SK-N-SH (cell line): ENCODE results near the gene AKR1E2. TPM values are rescaled to one million over a fixed set of nuclear protein-coding genes. Genes with fewer than 3 reads are reported as not detected.

ENCODE experiments used
- CTCF ChIA-PET: fragments of 300-600, 350-600 bp; formaldehyde crosslinking; extraction: SDS; loops from one replicate; lab custom pipeline; 2021; lab: Yijun Ruan, JAX
- POLR2A ChIA-PET: fragments of 350-600 bp; sonication (Branson Sonifier 250); formaldehyde crosslinking; extraction: SDS; loops from one replicate; lab custom pipeline; 2020; ENCODE audit warnings: antibody characterized with exemption, inconsistent platforms; lab: Yijun Ruan, JAX
- DNase-seq: peaks from one replicate; pipeline ENCODE4 v3.0.0; 2012
- H2AFZ ChIP-seq: fragments of 200-600 bp; sonication (generic); 2 replicates; pipeline ENCODE4 v1.8.1; 2016; ENCODE audit warnings: antibody characterized with exemption, mild to moderate bottlenecking, low read depth
- H3F3A ChIP-seq: fragments of 200-600 bp; sonication (generic); replicated peaks from 2 replicates; pipeline ENCODE3; 2016; ENCODE audit warnings: antibody characterized with exemption, mild to moderate bottlenecking; ENCODE audit not compliant: insufficient read depth
- H3K27ac ChIP-seq, 2 experiments: fragments of 200-500 bp in 1 of 2; fragments of 200-600 bp in 1 of 2; sonication (Bioruptor generic) in 1 of 2; sonication (generic), shearing (Covaris generic) in 1 of 2; 2 replicates each; pipeline versions ENCODE4 v1.5.1 to v1.6.1; 2014 to 2016; ENCODE audit warnings: low read depth in 2 of 2, inconsistent platforms in 1 of 2, low read length in 1 of 2, mild to moderate bottlenecking in 1 of 2, mixed read lengths in 1 of 2
- H3K27me3 ChIP-seq: fragments of 200-600 bp; sonication (generic), shearing (Covaris generic); 2 replicates; pipeline ENCODE4 v1.6.1; 2016; ENCODE audit warnings: mixed run types; ENCODE audit not compliant: insufficient read depth
- H3K36me3 ChIP-seq, 2 experiments: fragments of 200-500 bp in 1 of 2; fragments of 200-600 bp in 1 of 2; sonication (Bioruptor generic) in 1 of 2; sonication (generic) in 1 of 2; replicated peaks in 1 of 2; 2 replicates each; pipeline versions ENCODE3 to v1.5.1; 2014 to 2016; ENCODE audit warnings: low read length in 1 of 2, mild to moderate bottlenecking in 1 of 2; ENCODE audit not compliant: insufficient read depth in 2 of 2, control insufficient read depth in 1 of 2
- H3K4me1 ChIP-seq, 2 experiments: fragments of 200-500 bp in 1 of 2; fragments of 200-600 bp in 1 of 2; sonication (Bioruptor generic) in 1 of 2; sonication (generic), shearing (Covaris generic) in 1 of 2; 2 replicates each; pipeline versions ENCODE4 v1.5.1 to v1.6.1; 2014 to 2016; ENCODE audit warnings: low read depth in 1 of 2, low read length in 1 of 2, mixed run types in 1 of 2; ENCODE audit not compliant: insufficient read depth in 2 of 2, control insufficient read depth in 1 of 2
- H3K4me2 ChIP-seq: fragments of 200-600 bp; sonication (generic), shearing (Covaris generic); 2 replicates; pipeline ENCODE4 v1.6.1; 2017; ENCODE audit warnings: mixed run types
- H3K4me3 ChIP-seq, 2 experiments: fragments of 200-500 bp in 1 of 2; fragments of 200-600 bp in 1 of 2; sonication (Bioruptor generic) in 1 of 2; sonication (generic), shearing (Covaris generic) in 1 of 2; 2 replicates each; pipeline versions ENCODE4 v1.5.1 to v1.8.1; 2014 to 2016; ENCODE audit warnings: low read depth in 2 of 2, inconsistent platforms in 1 of 2, low read length in 1 of 2, mild to moderate bottlenecking in 1 of 2, mixed read lengths in 1 of 2, moderate library complexity in 1 of 2
- H3K79me2 ChIP-seq: fragments of 200-600 bp; sonication (generic); 2 replicates; pipeline ENCODE4 v1.8.1; 2017; ENCODE audit warnings: mild to moderate bottlenecking; ENCODE audit not compliant: insufficient read depth
- H3K9ac ChIP-seq: fragments of 200-600 bp; sonication (generic); 2 replicates; pipeline ENCODE4 v1.6.1; 2017; ENCODE audit warnings: mixed run types
- H3K9me2 ChIP-seq: fragments of 200-600 bp; sonication (generic); 2 replicates; pipeline ENCODE4 v1.6.1; 2017; ENCODE audit warnings: mixed run types
- H3K9me3 ChIP-seq: fragments of 200-600 bp; sonication (generic); 2 replicates; pipeline ENCODE4 v1.6.1; 2017; ENCODE audit warnings: mixed run types, mild to moderate bottlenecking, moderate library complexity
- H4K20me1 ChIP-seq: fragments of 200-600 bp; sonication (generic); 2 replicates; pipeline ENCODE4 v1.6.1; 2017; ENCODE audit warnings: mild to moderate bottlenecking, mixed run types; ENCODE audit not compliant: insufficient read depth
- ELF1 ChIP-seq: IDR thresholded peaks from 2 replicates; pipeline ENCODE4 v1.4.0; 2012
- EP300 ChIP-seq, 2 experiments: IDR thresholded peaks; 2 replicates each; pipeline versions ENCODE4 v1.4.0 to v1.6.1; 2012; ENCODE audit warnings: borderline replicate concordance in 1 of 2, low read depth in 1 of 2, low read length in 1 of 2
- FOXJ3 ChIP-seq: sonication (generic); formaldehyde crosslinking; IDR thresholded peaks from 2 replicates; pipeline ENCODE4 v1.5.1; 2020; ENCODE audit warnings: mild to moderate bottlenecking, missing genetic modification reagents
- GATA2 ChIP-seq: sonication (generic); formaldehyde crosslinking; IDR thresholded peaks from 2 replicates; pipeline ENCODE4 v1.5.0; 2020; ENCODE audit warnings: mild to moderate bottlenecking, missing genetic modification reagents
- JUND ChIP-seq: IDR thresholded peaks from 2 replicates; pipeline ENCODE4 v1.4.0; 2012
- MEF2A ChIP-seq: IDR thresholded peaks from 2 replicates; pipeline ENCODE4 v1.4.0; 2012; ENCODE audit warnings: low read depth, borderline replicate concordance
- NFIC ChIP-seq: IDR thresholded peaks from 2 replicates; pipeline ENCODE4 v1.4.0; 2012; ENCODE audit warnings: borderline replicate concordance
- NRF1 ChIP-seq: IDR thresholded peaks from 2 replicates; pipeline ENCODE4 v1.6.1; 2012; ENCODE audit warnings: low read depth, mild to moderate bottlenecking, low read length
- RAD21 ChIP-seq: IDR thresholded peaks from 2 replicates; pipeline ENCODE4 v1.6.1; 2012; ENCODE audit warnings: mild to moderate bottlenecking, low read length
- RCOR1 ChIP-seq: fragments of 150-350 bp; IDR thresholded peaks from 2 replicates; pipeline ENCODE4 v1.6.1; 2017; ENCODE audit warnings: antibody characterized with exemption, low read length
- RFX5 ChIP-seq: IDR thresholded peaks from 2 replicates; pipeline ENCODE4 v1.6.1; 2012; ENCODE audit warnings: mild to moderate bottlenecking, improper control_type of control experiment, low read length
- SMC3 ChIP-seq: IDR thresholded peaks from 2 replicates; pipeline ENCODE4 v1.6.1; 2012; ENCODE audit warnings: low read depth, low read length, improper control_type of control experiment
- TAF1 ChIP-seq: IDR thresholded peaks from 2 replicates; pipeline ENCODE4 v1.6.1; 2012; ENCODE audit warnings: low read depth, mild to moderate bottlenecking, low read length, moderate library complexity, borderline replicate concordance
- TCF12 ChIP-seq: IDR thresholded peaks from 2 replicates; pipeline ENCODE4 v1.4.0; 2012
- YY1 ChIP-seq: IDR thresholded peaks from 2 replicates; pipeline ENCODE4 v1.4.0; 2012; ENCODE audit warnings: low read depth, mild to moderate bottlenecking
- WGBS: methylation state at CpG from one replicate; pipeline ENCODE4 v1.1.6; 2017; ENCODE audit warnings: low lambda C conversion rate; 5-methylcytosine and 5-hydroxymethylcytosine counted together
- polyA plus RNA-seq, 3 experiments: library from polyadenylated mRNA; depleted of rRNA; stranded (reverse); fragments of >200 nt; gene quantifications; 2 replicates each; pipeline ENCODE4 v1.2.3, GENCODE V29; 2012
- TF ChIP-seq, protein P1 (sequence below): IDR thresholded peaks from 2 replicates; pipeline ENCODE4 v1.4.0; 2012; ENCODE audit warnings: low read depth
- TF ChIP-seq, protein P2 (sequence below): fragments of 150-350 bp; IDR thresholded peaks from 2 replicates; pipeline ENCODE4 v1.6.1; 2017; ENCODE audit warnings: antibody characterized with exemption, low read length, low read depth, borderline replicate concordance
- TF ChIP-seq, protein P3 (sequence below): fragments of 150-350 bp; IDR thresholded peaks from 2 replicates; pipeline ENCODE4 v1.6.1; 2016; ENCODE audit warnings: mild to moderate bottlenecking, low read depth, low read length
- TF ChIP-seq, protein P4 (sequence below): IDR thresholded peaks from 2 replicates; pipeline ENCODE4 v1.6.1; 2012; ENCODE audit warnings: mild to moderate bottlenecking, low read depth, low read length, moderate library complexity
- TF ChIP-seq, protein P5 (sequence below): IDR thresholded peaks from 2 replicates; pipeline ENCODE4; 2012

The AKR1E2 gene
- polyA plus RNA-seq, 1 of the 3 experiments (the other 2 are of a cell fraction), result 5.8 TPM

DNA sequence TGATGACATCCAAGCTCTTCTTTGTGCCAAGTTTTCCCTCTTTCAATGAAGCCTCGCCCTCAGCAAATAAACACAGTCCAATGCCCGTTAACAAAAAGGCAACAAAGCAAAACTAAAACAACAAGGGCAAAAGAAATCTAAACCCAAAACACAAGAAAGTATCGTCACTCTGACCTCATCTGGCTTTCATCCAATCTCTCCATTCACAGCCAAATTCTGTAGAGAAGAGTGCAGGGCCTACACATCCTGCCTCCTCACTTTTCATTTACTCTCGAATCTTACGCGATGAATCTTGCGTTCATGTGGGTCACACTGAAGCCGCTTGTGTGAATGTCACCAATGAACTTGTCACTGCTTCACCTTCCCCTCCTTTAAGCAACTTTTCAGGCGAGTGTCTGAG is 15.9 kb upstream of the AKR1E2 start:
- peak overlapping the region in 1 of 2 experiments; percentile 95; a peak in 2 of 4 replicates for H3K27ac ChIP-seq
- H3F3A ChIP-seq, result peaks cover 51% of the 10 kb centered on the region
- TF ChIP-seq, protein P1, sequence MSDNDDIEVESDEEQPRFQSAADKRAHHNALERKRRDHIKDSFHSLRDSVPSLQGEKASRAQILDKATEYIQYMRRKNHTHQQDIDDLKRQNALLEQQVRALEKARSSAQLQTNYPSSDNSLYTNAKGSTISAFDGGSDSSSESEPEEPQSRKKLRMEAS, result no peak
- TF ChIP-seq NFIC, result 0 out of 2 replicates have a peak, but pooled peaks have one; percentile 14
- CTCF ChIA-PET, result interaction anchor here (1.4 kb wide), 1 partner anchor 39 kb away, joined by 5 read pairs; no protein-coding TSS in a partner anchor
- no peak overlapping the region for H2AFZ ChIP-seq
- POLR2A ChIA-PET, result no interaction called here
- no peak overlapping the region for H3K9ac ChIP-seq
- H3K27me3 ChIP-seq, result no peaks in the 10 kb centered on the region
- no peaks in the 10 kb centered on the region for H3K79me2 ChIP-seq
- no peak overlapping the region for H3K4me2 ChIP-seq
- H3K9me2 ChIP-seq, result no peaks in the 10 kb centered on the region
- peaks cover 0 to 15% of the 10 kb centered on the region in 2 experiments; a peak in 1 of 4 replicates for H3K4me1 ChIP-seq
- 80% methylated on average over 9 of the region's 9 CpGs for WGBS
- no peaks in the 10 kb centered on the region for H3K36me3 ChIP-seq
- no peak overlapping the region for H3K4me3 ChIP-seq
- no peaks in the 10 kb centered on the region for H4K20me1 ChIP-seq
- H3K9me3 ChIP-seq, result no peaks in the 10 kb centered on the region
- no peak for DNase-seq

DNA sequence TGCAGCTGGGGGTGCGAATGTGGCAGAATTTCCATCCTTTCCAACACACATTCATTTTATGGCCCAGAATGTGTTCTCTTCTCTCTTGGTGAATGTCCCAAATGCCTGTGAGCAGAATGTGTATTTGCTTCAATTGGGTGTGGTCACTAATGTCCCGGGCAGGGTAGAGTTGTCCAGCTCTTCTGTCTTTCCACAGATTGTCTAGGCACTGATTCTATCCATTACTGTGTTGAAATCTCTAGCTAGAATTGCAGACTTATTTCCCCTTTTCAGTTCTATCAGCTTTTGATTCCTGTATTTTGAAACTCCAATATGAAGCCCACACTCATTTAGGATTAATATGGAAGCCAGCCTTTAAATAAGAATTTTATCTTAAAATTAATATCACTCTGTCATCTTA is 14.0 kb upstream of the AKR1E2 start:
- peak overlapping the region; percentile 45; the same call in 1 of the 2 replicates for H3K9ac ChIP-seq
- POLR2A ChIA-PET, result no interaction called here
- WGBS, result 90% methylated on average over 2 of the region's 2 CpGs
- CTCF ChIA-PET, result interaction anchor here (0.9 kb wide), 1 partner anchor 38 kb away, joined by 3 read pairs; no protein-coding TSS in a partner anchor
- no peaks in the 10 kb centered on the region for H3K27me3 ChIP-seq
- no peak overlapping the region for H3K4me2 ChIP-seq
- H3F3A ChIP-seq, result peaks cover 52% of the 10 kb centered on the region
- no peaks in the 10 kb centered on the region for H3K79me2 ChIP-seq
- H3K4me1 ChIP-seq, result peaks cover 0 to 14% of the 10 kb centered on the region in 2 experiments; a peak in 1 of 4 replicates
- H2AFZ ChIP-seq, result peak overlapping the region; percentile 47; the same call in 1 of the 2 replicates
- no peak for DNase-seq
- no peak overlapping the region for H3K4me3 ChIP-seq
- no peaks in the 10 kb centered on the region for H4K20me1 ChIP-seq
- TF ChIP-seq RCOR1, result no peak
- TF ChIP-seq RAD21, result no peak
- no peak for TF ChIP-seq FOXJ3 (CRISPR knock-in tag)
- TF ChIP-seq MEF2A, result no peak
- TF ChIP-seq TCF12, result no peak
- TF ChIP-seq ELF1, result no peak
- TF ChIP-seq YY1, result no peak
- TF ChIP-seq EP300 (IDR thresholded peaks at IDR 0.05; ENCODE audit: borderline replicate concordance in 1 of 2, low read depth in 1 of 2, low read length in 1 of 2), result no peak
- TF ChIP-seq RFX5, result no peak
- TF ChIP-seq NRF1, result no peak
- TF ChIP-seq GATA2 (CRISPR knock-in tag), result no peak
- TF ChIP-seq, protein P2, sequence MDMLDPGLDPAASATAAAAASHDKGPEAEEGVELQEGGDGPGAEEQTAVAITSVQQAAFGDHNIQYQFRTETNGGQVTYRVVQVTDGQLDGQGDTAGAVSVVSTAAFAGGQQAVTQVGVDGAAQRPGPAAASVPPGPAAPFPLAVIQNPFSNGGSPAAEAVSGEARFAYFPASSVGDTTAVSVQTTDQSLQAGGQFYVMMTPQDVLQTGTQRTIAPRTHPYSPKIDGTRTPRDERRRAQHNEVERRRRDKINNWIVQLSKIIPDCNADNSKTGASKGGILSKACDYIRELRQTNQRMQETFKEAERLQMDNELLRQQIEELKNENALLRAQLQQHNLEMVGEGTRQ, result no peak
- TF ChIP-seq, protein P3, sequence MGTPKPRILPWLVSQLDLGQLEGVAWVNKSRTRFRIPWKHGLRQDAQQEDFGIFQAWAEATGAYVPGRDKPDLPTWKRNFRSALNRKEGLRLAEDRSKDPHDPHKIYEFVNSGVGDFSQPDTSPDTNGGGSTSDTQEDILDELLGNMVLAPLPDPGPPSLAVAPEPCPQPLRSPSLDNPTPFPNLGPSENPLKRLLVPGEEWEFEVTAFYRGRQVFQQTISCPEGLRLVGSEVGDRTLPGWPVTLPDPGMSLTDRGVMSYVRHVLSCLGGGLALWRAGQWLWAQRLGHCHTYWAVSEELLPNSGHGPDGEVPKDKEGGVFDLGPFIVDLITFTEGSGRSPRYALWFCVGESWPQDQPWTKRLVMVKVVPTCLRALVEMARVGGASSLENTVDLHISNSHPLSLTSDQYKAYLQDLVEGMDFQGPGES, result no peak
- TF ChIP-seq TAF1, result no peak
- TF ChIP-seq, protein P4, sequence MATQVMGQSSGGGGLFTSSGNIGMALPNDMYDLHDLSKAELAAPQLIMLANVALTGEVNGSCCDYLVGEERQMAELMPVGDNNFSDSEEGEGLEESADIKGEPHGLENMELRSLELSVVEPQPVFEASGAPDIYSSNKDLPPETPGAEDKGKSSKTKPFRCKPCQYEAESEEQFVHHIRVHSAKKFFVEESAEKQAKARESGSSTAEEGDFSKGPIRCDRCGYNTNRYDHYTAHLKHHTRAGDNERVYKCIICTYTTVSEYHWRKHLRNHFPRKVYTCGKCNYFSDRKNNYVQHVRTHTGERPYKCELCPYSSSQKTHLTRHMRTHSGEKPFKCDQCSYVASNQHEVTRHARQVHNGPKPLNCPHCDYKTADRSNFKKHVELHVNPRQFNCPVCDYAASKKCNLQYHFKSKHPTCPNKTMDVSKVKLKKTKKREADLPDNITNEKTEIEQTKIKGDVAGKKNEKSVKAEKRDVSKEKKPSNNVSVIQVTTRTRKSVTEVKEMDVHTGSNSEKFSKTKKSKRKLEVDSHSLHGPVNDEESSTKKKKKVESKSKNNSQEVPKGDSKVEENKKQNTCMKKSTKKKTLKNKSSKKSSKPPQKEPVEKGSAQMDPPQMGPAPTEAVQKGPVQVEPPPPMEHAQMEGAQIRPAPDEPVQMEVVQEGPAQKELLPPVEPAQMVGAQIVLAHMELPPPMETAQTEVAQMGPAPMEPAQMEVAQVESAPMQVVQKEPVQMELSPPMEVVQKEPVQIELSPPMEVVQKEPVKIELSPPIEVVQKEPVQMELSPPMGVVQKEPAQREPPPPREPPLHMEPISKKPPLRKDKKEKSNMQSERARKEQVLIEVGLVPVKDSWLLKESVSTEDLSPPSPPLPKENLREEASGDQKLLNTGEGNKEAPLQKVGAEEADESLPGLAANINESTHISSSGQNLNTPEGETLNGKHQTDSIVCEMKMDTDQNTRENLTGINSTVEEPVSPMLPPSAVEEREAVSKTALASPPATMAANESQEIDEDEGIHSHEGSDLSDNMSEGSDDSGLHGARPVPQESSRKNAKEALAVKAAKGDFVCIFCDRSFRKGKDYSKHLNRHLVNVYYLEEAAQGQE, result no peak
- TF ChIP-seq, protein P5, sequence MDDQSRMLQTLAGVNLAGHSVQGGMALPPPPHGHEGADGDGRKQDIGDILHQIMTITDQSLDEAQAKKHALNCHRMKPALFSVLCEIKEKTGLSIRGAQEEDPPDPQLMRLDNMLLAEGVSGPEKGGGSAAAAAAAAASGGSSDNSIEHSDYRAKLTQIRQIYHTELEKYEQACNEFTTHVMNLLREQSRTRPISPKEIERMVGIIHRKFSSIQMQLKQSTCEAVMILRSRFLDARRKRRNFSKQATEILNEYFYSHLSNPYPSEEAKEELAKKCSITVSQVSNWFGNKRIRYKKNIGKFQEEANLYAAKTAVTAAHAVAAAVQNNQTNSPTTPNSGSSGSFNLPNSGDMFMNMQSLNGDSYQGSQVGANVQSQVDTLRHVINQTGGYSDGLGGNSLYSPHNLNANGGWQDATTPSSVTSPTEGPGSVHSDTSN, result no peak
- no peak for TF ChIP-seq JUND
- no peak for TF ChIP-seq SMC3
- no peak for TF ChIP-seq NFIC
- H3K9me2 ChIP-seq, result no peaks in the 10 kb centered on the region
- H3K27ac ChIP-seq, result peak overlapping the region in 1 of 2 experiments; percentile 68; a peak in 3 of 4 replicates
- no peaks in the 10 kb centered on the region for H3K9me3 ChIP-seq
- no peaks in the 10 kb centered on the region for H3K36me3 ChIP-seq
